NT2/D1 (cell line): ENCODE results near the gene VPS16.

Experiments
- SUZ12 ChIP-seq: IDR thresholded peaks from 2 replicates; pipeline ENCODE4 v1.6.1; 2011; ENCODE audit not compliant: insufficient read length, insufficient read depth; ENCODE audit errors: extremely low read depth
- YY1 ChIP-seq: IDR thresholded peaks from 2 replicates; pipeline ENCODE4 v1.6.1; 2011; ENCODE audit not compliant: insufficient read length, insufficient read depth
- ZNF274 ChIP-seq: IDR thresholded peaks from 2 replicates; pipeline ENCODE4 v1.6.1; 2011; ENCODE audit warnings: mild to moderate bottlenecking, low read depth, low read length

- no peak for TF ChIP-seq ZNF274
- TF ChIP-seq YY1: no peak
- no peak for TF ChIP-seq SUZ12
These were observed 60.5 kb downstream of the VPS16 start for GRCh38 chr20:2900845-2901592.
